ENCODE data around the gene FBRS. TPM values are rescaled to one million over a fixed set of nuclear protein-coding genes. Genes with fewer than 3 reads are reported as not detected.
"Not testable (repeated sequence)": the region's sequence is repeated elsewhere in the genome, so short reads cannot be mapped to it uniquely, and the experiment has no call there.

The FBRS gene
- total RNA-seq, 1 donor from 2014 or later: 25.1 TPM

- DNase-seq (ENCODE audit: low read depth): no peak
Measured at GRCh38 chr16:30697264-30698138, 39.3 kb downstream of the FBRS start.

DNA sequence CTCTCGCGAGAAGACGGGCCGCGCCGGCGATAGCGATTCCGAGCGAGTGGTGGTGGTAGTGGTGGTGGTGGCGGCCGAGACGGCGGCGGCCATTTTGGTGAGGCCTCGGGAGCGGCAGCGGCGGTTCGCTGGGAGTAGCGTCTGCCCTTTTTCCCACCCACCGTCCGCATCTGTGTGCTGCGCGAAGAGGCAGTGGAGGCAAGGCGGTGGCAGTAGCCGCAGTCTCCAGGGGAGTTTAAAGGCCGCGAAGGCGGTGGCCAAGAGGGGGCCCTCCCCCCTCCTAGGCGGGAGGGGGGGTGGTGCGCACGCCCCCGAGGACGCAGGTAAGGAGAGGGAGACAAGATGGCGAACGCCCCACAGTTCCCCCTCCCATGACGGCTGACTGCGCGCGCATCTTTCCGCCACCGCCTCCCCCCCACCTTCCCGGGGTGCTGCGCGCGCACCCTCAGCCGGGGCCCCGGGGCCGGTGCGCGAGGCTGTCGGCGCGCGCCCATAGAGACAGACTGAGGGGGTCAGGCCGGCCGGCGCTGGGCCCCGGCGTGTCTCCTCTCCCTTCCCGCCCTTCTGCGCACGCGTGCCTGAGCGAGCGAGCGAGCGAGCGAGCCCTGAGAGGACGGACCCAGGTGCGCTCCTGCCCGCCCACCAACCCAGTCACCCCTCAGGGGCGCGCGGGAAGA, 40.0 kb downstream of the FBRS start:
- DNase-seq (ENCODE audit: low read depth): peak; percentile 97

DNA sequence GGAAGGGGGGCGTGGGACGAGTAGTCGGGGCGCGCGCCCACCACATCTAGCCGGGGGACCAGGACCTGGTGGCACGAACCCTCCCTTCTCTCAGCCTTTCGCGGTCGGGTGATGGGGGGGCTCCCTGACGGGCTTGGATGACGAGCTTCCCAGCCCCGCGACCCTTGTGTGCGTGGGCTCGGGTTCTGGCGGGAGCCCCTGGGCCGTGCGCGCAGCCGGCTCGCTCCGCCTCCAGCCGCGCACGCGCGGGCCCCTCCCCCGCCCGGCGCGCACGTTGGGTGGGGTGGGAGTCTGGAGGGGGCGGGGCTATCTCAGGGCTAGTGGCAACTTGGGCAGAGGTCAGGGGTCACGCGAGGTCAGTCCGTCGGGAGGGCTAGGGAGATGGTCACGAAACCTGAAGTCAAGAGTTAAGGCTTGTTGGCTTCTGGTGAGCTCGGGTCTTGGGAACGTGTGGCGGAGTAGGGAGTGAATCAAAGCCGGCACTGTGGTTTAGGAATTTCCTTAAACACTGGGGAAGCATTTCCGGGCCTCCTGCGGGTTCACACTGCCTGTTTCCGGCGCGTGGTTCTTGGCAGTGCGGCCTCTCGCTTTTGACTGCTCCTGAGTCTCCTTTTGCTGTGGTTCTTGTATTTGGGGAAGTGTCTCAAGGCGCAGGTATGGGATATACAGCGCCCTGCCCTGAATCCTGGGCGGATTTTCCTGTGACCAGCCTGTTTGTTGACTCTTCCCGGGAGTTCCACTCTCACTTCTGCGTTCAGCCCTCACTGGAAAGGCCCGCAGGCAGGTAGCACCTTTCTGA, 40.8 kb downstream of the FBRS start, which contains the start of gene SRCAP:
TSS of gene SRCAP (plus strand) at position 356 of the 799 bp plus-strand sequence. CDS start 1,654 bp downstream, outside the sequence.
- peak; percentile 80 for DNase-seq (ENCODE audit: low read depth)

GRCh38 chr16:30699615-30700099, 41.4 kb downstream of the FBRS start:
- DNase-seq (ENCODE audit: low read depth): no peak

DNA sequence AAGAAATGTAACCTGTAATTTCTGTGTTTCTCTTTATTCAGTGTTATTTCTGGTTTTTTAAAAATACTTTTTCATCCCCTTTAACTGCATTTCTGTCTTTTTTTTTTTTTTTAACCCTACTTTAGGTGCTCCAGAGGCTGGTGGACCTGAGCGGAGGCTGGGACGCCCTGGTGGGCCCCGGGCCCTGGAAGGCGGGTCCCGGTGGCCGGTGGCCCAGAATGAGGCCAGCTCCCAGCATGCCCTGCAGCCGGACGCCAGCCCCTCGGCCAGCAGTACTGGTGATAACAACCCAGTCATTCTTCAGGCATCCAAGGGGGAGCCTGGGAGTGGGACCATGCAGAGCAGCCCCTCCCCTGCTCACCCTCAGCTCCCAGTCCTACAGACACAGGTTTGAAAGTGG, 42.3 kb downstream of the FBRS start:
- no peak for DNase-seq (ENCODE audit: low read depth)

DNA sequence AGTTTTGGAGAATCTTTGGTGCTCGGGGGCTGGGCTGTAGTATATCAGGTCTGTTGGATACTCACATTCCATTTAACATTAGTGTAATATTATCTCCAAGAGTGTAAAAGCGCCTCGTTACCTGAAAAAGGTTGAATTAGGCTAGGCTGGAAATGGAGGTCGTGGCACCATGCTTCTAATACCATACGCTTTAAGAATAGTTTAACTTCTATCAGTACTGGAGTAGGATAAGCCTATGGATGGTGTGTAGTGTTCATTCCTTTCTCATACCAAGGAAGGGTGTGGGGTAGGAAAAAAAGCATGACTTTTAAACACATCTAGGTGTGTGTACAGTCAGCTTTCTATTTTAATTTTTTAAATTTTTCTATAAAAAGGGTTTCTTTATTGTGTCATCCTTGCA, 42.7 kb downstream of the FBRS start:
- no peak for DNase-seq (ENCODE audit: low read depth)

GRCh38 chr16:30703071-30703470, 44.8 kb downstream of the FBRS start:
- not testable (repeated sequence) for DNase-seq (ENCODE audit: low read depth)

GRCh38 chr16:30703971-30704370, 45.7 kb downstream of the FBRS start:
- no peak for DNase-seq (ENCODE audit: low read depth)

GRCh38 chr16:30706046-30706445, 47.8 kb downstream of the FBRS start:
- DNase-seq (ENCODE audit: low read depth): no peak

GRCh38 chr16:30710971-30711370, 52.7 kb downstream of the FBRS start:
- DNase-seq (ENCODE audit: low read depth): no peak

- no peak for DNase-seq (ENCODE audit: low read depth)
Measured at GRCh38 chr16:30711712-30712111, 53.5 kb downstream of the FBRS start.

DNA sequence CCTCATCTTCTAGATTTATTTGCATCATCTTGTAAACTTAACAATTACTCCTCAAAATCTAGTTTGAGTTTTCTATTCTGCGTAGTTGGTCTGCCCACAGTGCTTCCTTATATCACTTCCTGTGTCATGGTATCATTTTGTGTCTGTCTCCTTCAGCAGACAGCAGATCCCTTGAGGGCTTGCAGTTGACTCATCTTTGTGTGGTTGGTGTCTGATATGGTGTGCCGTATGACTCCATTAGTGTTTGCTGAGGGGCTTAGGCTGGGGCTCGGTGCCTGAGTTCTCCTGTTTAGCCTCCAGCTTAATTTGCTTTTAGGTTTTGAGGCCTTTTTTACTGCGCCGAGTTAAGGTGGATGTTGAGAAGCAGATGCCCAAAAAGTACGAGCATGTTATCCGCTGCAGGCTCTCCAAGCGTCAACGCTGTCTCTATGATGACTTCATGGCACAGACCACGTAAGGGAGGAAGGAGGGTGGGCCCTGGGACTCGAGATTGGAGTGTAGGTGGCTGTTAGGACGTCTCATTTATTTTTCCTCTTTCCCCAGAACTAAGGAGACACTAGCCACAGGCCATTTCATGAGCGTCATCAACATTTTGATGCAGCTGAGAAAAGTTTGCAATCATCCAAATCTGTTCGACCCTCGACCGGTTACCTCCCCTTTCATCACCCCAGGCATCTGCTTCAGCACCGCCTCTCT, 57.7 kb downstream of the FBRS start:
- no peak for DNase-seq (ENCODE audit: low read depth)

GRCh38 chr16:30720086-30720485, 61.9 kb downstream of the FBRS start:
- no peak for DNase-seq (ENCODE audit: low read depth)

Other genes with a start within 250 kb of the FBRS start
- 8.6 and 12.5 TPM in 2 replicates for gene DCTPP1, start 228.4 kb upstream of the FBRS start, total RNA-seq
- gene SEPHS2, start 212.6 kb upstream of the FBRS start, total RNA-seq: 6.8 and 7.8 TPM in 2 replicates
- gene ITGAL, start 185.7 kb upstream of the FBRS start, total RNA-seq: not detected in 2 replicates
- 38.4 and 56.8 TPM in 2 replicates for gene ZNF768, start 131.9 kb upstream of the FBRS start, total RNA-seq
- gene ZNF747, start 123.6 kb upstream of the FBRS start, total RNA-seq: 11.9 and 14.0 TPM in 2 replicates
- gene ZNF764, start 100.1 kb upstream of the FBRS start, total RNA-seq: 8.4 and 9.0 TPM in 2 replicates
- 7.4 and 8.7 TPM in 2 replicates for gene ZNF688, start 86.7 kb upstream of the FBRS start, total RNA-seq
- 8.0 and 8.7 TPM in 2 replicates for gene ZNF785, start 72.7 kb upstream of the FBRS start, total RNA-seq
- gene ZNF689, start 48.0 kb upstream of the FBRS start, total RNA-seq: 7.8 and 9.2 TPM in 2 replicates
- gene PRR14, start 7.5 kb upstream of the FBRS start, total RNA-seq: 13.0 and 13.7 TPM in 2 replicates
- gene SRCAP, start 40.7 kb downstream of the FBRS start, total RNA-seq: 13.9 TPM in 2 replicates
- gene PHKG2, start 90.0 kb downstream of the FBRS start, total RNA-seq: 34.4 and 42.1 TPM in 2 replicates
- gene CFAP119, start 103.6 kb downstream of the FBRS start, total RNA-seq: 3.9 and 4.1 TPM in 2 replicates
- gene RNF40, start 103.9 kb downstream of the FBRS start, total RNA-seq: 67.8 and 69.5 TPM in 2 replicates
- 24.3 and 28.7 TPM in 2 replicates for gene ZNF629, start 128.8 kb downstream of the FBRS start, total RNA-seq
- 25.4 and 35.4 TPM in 2 replicates for gene BCL7C, start 235.6 kb downstream of the FBRS start, total RNA-seq
- gene CTF1, start 238.2 kb downstream of the FBRS start, total RNA-seq: 4.2 and 5.6 TPM in 2 replicates

All from myocyte (in vitro differentiated cells).